AG04450 (cell line): ENCODE results near the gene PLEKHA8. TPM values are rescaled to one million over a fixed set of nuclear protein-coding genes. Genes with fewer than 3 reads are reported as not detected.

Experiments used
- CTCF ChIA-PET: fragments of 300-600, 350-600 bp; formaldehyde crosslinking; extraction: SDS; loops from one replicate; lab custom pipeline; 2022; ENCODE audit warnings: antibody characterized with exemption, inconsistent platforms; lab: Charles Lee
- POLR2A ChIA-PET: fragments of 350-600 bp; formaldehyde crosslinking; extraction: SDS; loops from one replicate; lab custom pipeline; 2021; ENCODE audit warnings: antibody characterized with exemption, inconsistent platforms; lab: Yijun Ruan, JAX
- DNase-seq: peaks from one replicate; pipeline ENCODE4 v3.0.0-alpha.2; 2011; ENCODE audit warnings: low read depth, low spot score
- H3K27ac ChIP-seq: one replicate; pipeline ENCODE4 v1.5.1; 2012; ENCODE audit warnings: low read depth, low read length, control low read depth
- H3K27me3 ChIP-seq: one replicate; pipeline ENCODE4 v1.6.0; 2012; ENCODE audit warnings: low read length; ENCODE audit not compliant: control insufficient read depth, insufficient read depth
- H3K4me3 ChIP-seq: 2 replicates; pipeline ENCODE4 v1.5.1; 2011; ENCODE audit warnings: mild to moderate bottlenecking, low read depth, low read length, control low read depth
- H3K9me3 ChIP-seq: 2 replicates; pipeline ENCODE4 v1.5.1; 2012; ENCODE audit warnings: low read length; ENCODE audit not compliant: control insufficient read depth, insufficient read depth
- CTCF ChIP-seq: IDR thresholded peaks from 2 replicates; pipeline ENCODE4 v1.5.1; 2011; ENCODE audit warnings: low read depth, low read length, control low read depth, inconsistent platforms
- polyA plus RNA-seq: library from polyadenylated mRNA; depleted of rRNA; stranded (reverse); fragments of >200 nt; gene quantifications from 2 replicates; pipeline ENCODE4 v1.2.3, GENCODE V29; 2011

PLEKHA8 gene
- polyA plus RNA-seq, 1 experiment = 12.6 TPM

DNA sequence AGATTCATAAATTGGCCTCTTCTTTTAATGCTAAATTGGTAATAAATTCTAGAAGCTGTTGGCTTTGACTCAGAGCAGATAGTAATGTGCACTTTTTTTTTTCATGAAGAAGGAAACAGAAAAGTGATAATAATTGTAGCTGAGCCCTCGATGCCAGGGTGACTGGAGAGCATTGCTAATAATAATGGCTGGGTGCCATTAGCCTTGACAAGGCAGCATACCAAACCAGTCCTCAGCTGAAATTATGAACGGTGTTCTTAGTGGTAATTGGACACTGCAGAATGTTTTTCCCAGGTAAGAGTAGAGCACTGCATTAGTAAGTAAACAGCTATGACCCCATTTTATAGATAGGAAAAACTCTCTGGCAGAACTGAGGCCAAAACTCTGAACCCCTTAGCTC lies 18.9 kb downstream of the PLEKHA8 start:
- H3K9me3 ChIP-seq = no peaks in the 10 kb centered on the region
- ChIA-PET POLR2A (no interaction called here), CTCF (interaction anchor here (1.6 kb wide), 1 partner anchor 15 kb away, joined by 6 read pairs; no protein-coding TSS in a partner anchor)
- H3K4me3 ChIP-seq = no peak overlapping the region
- DNase-seq = no peak
- TF ChIP-seq CTCF = no peak
- H3K27ac ChIP-seq = no peak overlapping the region
- no peaks in the 10 kb centered on the region for H3K27me3 ChIP-seq

DNA sequence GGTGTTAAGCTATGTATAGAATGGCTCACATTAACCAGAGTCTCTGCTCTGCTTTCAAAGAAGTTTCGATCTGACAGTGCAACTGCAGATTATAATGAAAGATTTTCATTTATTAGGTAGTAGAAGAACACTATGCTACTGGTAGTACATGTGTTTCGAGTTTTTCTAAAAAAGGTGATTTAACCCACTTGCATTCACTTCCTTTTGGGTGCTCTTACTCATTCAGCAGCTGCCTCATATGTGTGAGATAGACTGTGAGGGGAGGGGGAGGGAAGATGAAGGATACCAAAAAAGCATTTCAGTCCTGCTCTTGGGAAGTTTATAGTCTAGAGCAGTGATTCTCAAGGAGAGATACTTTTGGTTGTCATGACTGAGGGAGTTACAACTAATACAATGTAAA lies 20.4 kb downstream of the PLEKHA8 start:
- H3K27me3 ChIP-seq = no peaks in the 10 kb centered on the region
- DNase-seq = no peak

GRCh38 chr7:30049173-30049572 lies 21.0 kb downstream of the PLEKHA8 start:
- no peak for DNase-seq
- ChIA-PET POLR2A (no interaction called here), CTCF (interaction anchor here (0.7 kb wide), 1 partner anchor 12 kb away, joined by 3 read pairs; no protein-coding TSS in a partner anchor)
- no peak overlapping the region for H3K27ac ChIP-seq
- H3K9me3 ChIP-seq = no peaks in the 10 kb centered on the region
- TF ChIP-seq CTCF = no peak
- no peaks in the 10 kb centered on the region for H3K27me3 ChIP-seq
- no peak overlapping the region for H3K4me3 ChIP-seq

More for the DNA sequence above, 20.4 kb downstream of the PLEKHA8 start:
- Histone ChIP-seq H3K4me3 (no peak overlapping the region), H3K27ac (no peak overlapping the region), H3K9me3 (no peaks in the 10 kb centered on the region)
- TF ChIP-seq CTCF = no peak
- ChIA-PET POLR2A (no interaction called here), CTCF (interaction anchor here (0.6 kb wide), 1 partner anchor 13 kb away, joined by 4 read pairs; no protein-coding TSS in a partner anchor)

DNA sequence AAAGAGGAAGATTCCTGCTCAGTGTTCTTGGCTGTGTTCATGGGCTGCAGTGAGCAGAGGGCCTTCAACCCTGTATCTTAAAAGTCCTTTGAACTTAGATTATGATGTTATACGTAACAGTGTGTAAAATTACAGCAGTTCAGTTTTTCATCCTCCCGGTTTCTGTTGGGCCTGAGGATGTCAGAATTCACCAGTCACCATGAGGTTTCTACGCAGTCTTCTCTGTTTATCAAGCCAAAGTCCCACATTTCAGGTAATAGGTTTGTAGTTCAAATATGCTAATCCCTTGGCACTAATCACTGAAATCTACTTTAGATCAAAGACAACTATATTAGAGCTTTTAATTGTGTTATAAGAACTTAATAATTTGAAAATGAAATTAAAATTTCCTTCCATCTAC lies 24.9 kb downstream of the PLEKHA8 start:
- H3K27ac ChIP-seq = no peak overlapping the region
- POLR2A ChIA-PET = no interaction called here
- no peaks in the 10 kb centered on the region for H3K9me3 ChIP-seq
- no peak for TF ChIP-seq CTCF
- CTCF ChIA-PET = interaction anchor here (2.8 kb wide), 1 partner anchor 9 kb away, joined by 12 read pairs; no protein-coding TSS in a partner anchor
- H3K27me3 ChIP-seq = no peaks in the 10 kb centered on the region
- DNase-seq = no peak
- H3K4me3 ChIP-seq = no peak overlapping the region

- Histone ChIP-seq H3K27ac (no peak overlapping the region), H3K27me3 (no peaks in the 10 kb centered on the region), H3K9me3 (no peaks in the 10 kb centered on the region), H3K4me3 (no peak overlapping the region)
- TF ChIP-seq CTCF = no peak
- DNase-seq = no peak
- POLR2A ChIA-PET = no interaction called here
- CTCF ChIA-PET = interaction anchor here (0.7 kb wide), 1 partner anchor 225 kb away, joined by 3 read pairs; no protein-coding TSS in a partner anchor
Measured at GRCh38 chr7:30057741-30058140, 29.5 kb downstream of the PLEKHA8 start.
